ENCODE results near the gene ZFYVE9. TPM values are rescaled to one million over a fixed set of nuclear protein-coding genes. Genes with fewer than 3 reads are reported as not detected.

Gene ZFYVE9
- total RNA-seq, 4 donors from 2014 or later: 29.5 to 60.4 (median 33.2) TPM

DNA sequence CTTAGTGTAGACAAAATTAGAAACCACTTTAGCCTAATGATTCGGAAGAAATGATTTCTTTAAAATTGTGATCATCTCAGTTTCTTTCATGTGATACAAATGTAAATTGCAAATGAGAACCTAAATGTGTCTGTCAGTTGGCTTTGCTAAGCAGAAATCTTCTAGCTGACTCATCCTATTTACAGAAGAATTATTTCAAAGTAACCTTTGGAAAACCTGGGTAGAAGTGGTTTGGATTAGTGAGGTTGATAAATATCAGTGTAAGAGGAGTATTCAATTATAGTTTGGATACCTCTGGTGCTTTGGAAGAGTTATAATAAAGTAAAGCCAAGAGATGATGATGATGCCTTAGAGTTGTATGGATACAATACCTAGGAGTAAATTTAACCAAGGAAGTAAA is 186.7 kb downstream of the ZFYVE9 start:
- Histone ChIP-seq H3K36me3 (no peaks in the 10 kb centered on the region), H3K4me1 (no peaks in the 10 kb centered on the region), H3K27ac (no peak overlapping the region), H3K4me3 (no peak overlapping the region), H3K9me3 (no peaks in the 10 kb centered on the region), H3K27me3 (no peaks in the 10 kb centered on the region)
- WGBS: 88% methylated on average over 1 of the region's 1 CpG
- TF ChIP-seq POLR2AphosphoS5 (IDR thresholded peaks at IDR 0.05) (no peak), EP300 (IDR thresholded peaks at IDR 0.05) (no peak), CTCF (IDR thresholded peaks at IDR 0.05) (no peak), POLR2A (IDR thresholded peaks at IDR 0.05) (no peak)
- DNase-seq (ENCODE audit: low spot score in 2 of 2): no peak

- TF ChIP-seq EP300 (IDR thresholded peaks at IDR 0.05) (no peak), POLR2AphosphoS5 (IDR thresholded peaks at IDR 0.05) (no peak), CTCF (IDR thresholded peaks at IDR 0.05) (no peak), POLR2A (IDR thresholded peaks at IDR 0.05) (no peak)
Observed at GRCh38 chr1:52332411-52332810, 190.5 kb downstream of the ZFYVE9 start.

GRCh38 chr1:52334906-52335528 is 193.1 kb downstream of the ZFYVE9 start:
- Histone ChIP-seq H3K4me1 (no peaks in the 10 kb centered on the region), H3K4me3 (no peak overlapping the region), H3K9me3 (no peaks in the 10 kb centered on the region), H3K27me3 (no peaks in the 10 kb centered on the region), H3K27ac (no peak overlapping the region), H3K36me3 (peaks cover 33% of the 10 kb centered on the region)
- WGBS: 79% methylated on average over 3 of the region's 3 CpGs
- TF ChIP-seq POLR2A (IDR thresholded peaks at IDR 0.05): no peak
- TF ChIP-seq POLR2AphosphoS5 (IDR thresholded peaks at IDR 0.05): no peak
- no peak for TF ChIP-seq CTCF (IDR thresholded peaks at IDR 0.05)
- TF ChIP-seq EP300 (IDR thresholded peaks at IDR 0.05): no peak
- no peak for DNase-seq (ENCODE audit: low spot score in 2 of 2)

More at GRCh38 chr1:52332411-52332810, 190.5 kb downstream of the ZFYVE9 start:
- H3K27me3 ChIP-seq: no peaks in the 10 kb centered on the region
- WGBS: 90% methylated on average over 1 of the region's 1 CpG
- no peaks in the 10 kb centered on the region for H3K9me3 ChIP-seq
- no peak overlapping the region for H3K4me3 ChIP-seq
- peaks cover 9% of the 10 kb centered on the region for H3K36me3 ChIP-seq
- DNase-seq (ENCODE audit: low spot score in 2 of 2): no peak
- no peaks in the 10 kb centered on the region for H3K4me1 ChIP-seq
- H3K27ac ChIP-seq: no peak overlapping the region

DNA sequence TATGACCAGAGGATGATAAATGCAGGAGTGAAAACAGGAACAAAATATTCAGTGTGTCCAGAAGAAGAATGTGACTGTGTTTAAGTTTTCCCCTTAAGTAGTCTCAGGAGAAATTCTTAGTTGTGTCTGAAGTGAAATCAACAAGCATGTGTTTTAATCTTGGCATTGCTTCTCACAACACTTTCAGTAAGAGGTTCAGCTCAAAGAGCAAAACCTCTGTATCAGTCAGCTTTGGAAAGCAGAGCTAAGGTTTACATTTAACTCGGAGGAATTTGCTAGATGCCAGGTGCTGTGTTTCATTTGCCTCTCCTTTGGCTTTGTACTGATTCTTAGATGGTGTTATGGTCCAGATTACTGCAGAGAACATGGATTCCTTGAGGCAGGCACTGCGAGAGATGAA is 195.6 kb downstream of the ZFYVE9 start:
- 85% methylated on average over 2 of the region's 2 CpGs for WGBS
- DNase-seq (ENCODE audit: low spot score in 2 of 2): no peak
- H3K4me3 ChIP-seq: no peak overlapping the region
- peaks cover 39% of the 10 kb centered on the region for H3K36me3 ChIP-seq
- H3K27me3 ChIP-seq: no peaks in the 10 kb centered on the region
- H3K4me1 ChIP-seq: no peaks in the 10 kb centered on the region
- no peak for TF ChIP-seq POLR2A (IDR thresholded peaks at IDR 0.05)
- TF ChIP-seq EP300 (IDR thresholded peaks at IDR 0.05): no peak
- no peak for TF ChIP-seq POLR2AphosphoS5 (IDR thresholded peaks at IDR 0.05)
- no peak for TF ChIP-seq CTCF (IDR thresholded peaks at IDR 0.05)
- H3K9me3 ChIP-seq: no peaks in the 10 kb centered on the region
- no peak overlapping the region for H3K27ac ChIP-seq

GRCh38 chr1:52341655-52342260 is 199.9 kb downstream of the ZFYVE9 start:
- DNase-seq (ENCODE audit: low spot score in 2 of 2): no peak
- no peak for TF ChIP-seq POLR2AphosphoS5 (IDR thresholded peaks at IDR 0.05)
- no peak for TF ChIP-seq CTCF (IDR thresholded peaks at IDR 0.05)
- TF ChIP-seq EP300 (IDR thresholded peaks at IDR 0.05): no peak
- no peak overlapping the region for H3K4me3 ChIP-seq
- H3K27ac ChIP-seq: no peak overlapping the region
- 96% methylated on average over 6 of the region's 7 CpGs for WGBS
- H3K27me3 ChIP-seq: no peaks in the 10 kb centered on the region
- no peaks in the 10 kb centered on the region for H3K4me1 ChIP-seq
- H3K9me3 ChIP-seq: no peaks in the 10 kb centered on the region
- peaks cover 52% of the 10 kb centered on the region for H3K36me3 ChIP-seq

Measured in suprapubic skin (tissue), 4 donors.